ENCODE data around the gene NOTUM. TPM values are rescaled to one million over a fixed set of nuclear protein-coding genes. Genes with fewer than 3 reads are reported as not detected.

Gene NOTUM
- under 0.01 TPM for total RNA-seq

DNA sequence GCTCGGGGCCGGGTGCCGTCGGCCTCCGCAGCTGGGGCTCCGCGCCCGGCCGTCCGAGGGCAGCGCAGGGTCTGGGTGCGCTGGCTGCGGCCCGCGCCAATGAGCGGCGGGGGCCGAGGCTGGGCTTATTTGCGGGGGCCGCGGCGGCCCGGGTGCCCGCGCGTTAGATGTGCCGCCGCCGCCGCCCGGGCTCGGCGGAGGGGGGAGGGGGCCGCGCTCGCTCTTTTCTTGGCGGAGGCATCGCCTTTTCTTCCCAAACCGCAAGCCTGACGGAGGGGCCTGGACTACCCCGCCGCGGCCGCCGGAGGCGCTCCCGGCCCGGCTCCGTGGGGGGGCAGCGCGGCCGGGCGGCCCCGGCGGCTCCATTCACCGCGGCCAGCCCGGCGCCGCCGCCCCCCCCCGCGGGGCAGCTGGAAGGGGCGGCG, at the start of gene NOTUM:
Gene NOTUM (minus strand): TSS at position 101 of the 425 bp plus-strand sequence. CDS start 278 bp downstream, outside the sequence.
- no peak for FAIRE-seq
- peak in 1 of 2 donors; percentile 59 for DNase-seq (ENCODE audit: low spot score in 2 of 2)

DNA sequence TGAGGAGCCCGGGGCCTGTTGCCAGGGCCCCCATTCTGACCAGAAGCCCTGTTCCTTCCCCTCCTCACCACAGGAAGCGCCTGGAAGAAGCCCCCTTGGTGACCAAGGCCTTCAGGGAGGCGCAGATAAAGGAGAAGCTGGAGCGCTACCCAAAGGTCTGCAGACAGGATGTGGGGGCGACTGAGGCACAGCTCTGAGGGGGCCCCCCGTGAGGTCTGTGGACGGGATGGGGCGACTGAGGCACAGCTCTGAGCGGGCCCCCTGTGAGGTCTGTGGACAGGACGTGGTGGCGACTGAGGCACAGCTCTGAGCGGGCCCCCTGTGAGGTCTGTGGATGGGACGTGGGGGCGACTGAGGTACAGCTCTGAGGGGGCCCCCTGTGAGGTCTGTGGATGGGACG, 48.4 kb upstream of the NOTUM start:
- DNase-seq (ENCODE audit: low spot score in 2 of 2) = no peak

DNA sequence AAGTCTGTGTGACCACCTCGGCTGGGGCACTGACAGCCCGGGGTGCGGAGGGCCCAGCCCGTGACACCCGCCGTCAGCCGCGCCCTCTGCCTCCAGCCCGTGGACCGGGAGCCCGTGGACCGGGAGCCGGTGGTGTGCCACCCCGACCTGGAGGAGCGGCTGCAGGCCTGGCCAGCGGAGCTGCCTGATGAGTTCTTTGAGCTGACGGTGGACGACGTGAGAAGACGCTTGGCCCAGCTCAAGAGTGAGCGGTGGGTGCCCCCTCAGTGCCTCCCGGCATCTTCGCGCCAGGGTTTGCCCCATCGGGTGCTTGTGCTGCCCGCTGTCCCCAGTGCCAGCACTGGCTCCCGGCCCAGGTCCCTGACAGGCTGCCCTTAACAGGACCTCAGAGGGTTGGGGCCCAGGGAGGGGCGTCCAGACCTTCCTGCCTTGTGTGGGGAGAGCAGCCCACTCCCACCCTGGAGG, 48.0 kb upstream of the NOTUM start:
- no peak for DNase-seq (ENCODE audit: low spot score in 2 of 2)
- FAIRE-seq = no peak

More for the DNA sequence above, 48.4 kb upstream of the NOTUM start:
- FAIRE-seq = no peak

DNA sequence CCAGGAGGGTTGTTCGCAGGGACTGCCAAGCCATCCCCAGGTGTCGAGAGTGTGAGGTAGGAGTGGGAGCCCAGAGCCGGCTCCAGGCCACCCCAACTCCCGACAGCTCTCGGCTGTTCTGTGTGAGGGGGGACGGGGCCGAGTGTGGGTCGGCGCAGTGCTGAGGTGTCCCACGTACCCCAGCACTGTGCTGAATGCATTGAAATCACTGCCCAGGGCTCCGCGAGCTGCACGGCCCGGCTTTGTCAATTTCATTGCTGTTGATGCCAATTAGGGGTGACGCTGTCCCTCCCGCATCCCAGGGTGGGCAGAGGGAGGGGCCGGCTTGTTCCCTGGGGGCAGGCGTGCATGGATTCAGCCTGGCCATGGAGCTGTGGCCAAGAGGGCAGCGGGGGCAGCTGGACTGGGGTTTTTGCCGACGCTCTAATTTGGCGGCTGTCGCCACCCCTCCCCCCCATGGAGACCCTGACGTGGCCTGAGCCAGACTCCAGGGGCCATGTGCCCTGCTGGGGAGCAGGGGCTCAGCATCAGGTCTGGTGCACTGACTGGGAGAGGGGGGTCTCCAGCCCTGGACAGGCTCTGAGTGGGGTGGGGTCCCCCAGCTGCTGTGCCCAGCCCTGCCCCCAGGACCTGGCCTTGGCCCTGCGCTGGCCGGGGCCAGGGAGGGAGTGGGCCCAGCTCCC, 47.4 kb upstream of the NOTUM start:
- DNase-seq (ENCODE audit: low spot score in 2 of 2) (no peak), FAIRE-seq (no peak)

DNA sequence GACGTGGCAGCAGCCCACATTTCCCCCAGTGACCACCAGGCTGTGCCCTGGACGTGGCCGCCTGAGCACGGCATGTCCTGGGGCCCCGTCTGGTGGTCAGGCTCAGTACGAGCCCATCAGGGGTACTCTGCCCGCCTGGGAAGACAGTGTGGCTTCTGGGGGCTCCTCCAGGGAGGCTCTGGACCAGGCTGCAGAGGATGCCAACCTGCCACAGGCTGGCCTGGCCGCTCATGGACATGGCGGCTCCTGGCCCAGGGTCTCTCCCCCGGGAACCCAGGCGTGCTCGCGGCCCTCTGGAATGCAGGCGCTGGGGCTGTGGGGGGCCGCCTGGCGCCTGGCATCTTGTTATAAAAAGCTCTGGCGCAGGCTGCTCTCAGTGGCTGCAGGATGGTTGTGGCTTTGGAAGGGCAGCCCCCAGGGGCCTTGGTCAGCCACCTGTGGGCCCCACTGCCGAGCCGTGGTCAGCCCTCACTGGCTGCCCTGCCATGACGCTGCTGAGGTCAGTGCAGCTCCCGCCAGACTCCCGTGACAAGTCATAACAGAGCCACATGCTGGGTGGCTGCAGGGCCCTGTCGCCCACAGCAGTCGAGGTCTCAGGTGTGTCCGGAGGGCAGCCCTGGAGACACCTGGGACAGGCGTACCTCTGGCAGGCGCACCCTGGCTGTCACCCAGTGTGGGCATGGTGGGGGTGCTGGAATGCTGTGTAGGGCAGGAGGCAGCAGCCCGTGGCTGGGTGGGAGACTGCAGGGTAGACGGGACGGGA, 46.7 kb upstream of the NOTUM start:
- DNase-seq (ENCODE audit: low spot score in 2 of 2) = no peak
- no peak for FAIRE-seq

DNA sequence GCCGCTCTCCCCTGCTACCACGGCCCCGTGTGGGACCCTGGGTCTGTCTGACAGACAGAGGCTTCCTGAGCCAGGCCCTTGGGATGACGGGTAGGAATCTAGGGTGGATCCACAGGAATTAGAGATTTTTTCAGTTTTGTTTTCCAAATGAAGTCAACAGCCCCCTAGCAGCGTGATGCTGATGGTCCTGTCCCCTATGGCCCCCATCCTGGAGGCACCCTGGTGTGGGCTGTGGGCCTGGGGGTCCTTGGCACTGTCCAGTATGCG, 46.2 kb upstream of the NOTUM start:
- FAIRE-seq = no peak

DNA sequence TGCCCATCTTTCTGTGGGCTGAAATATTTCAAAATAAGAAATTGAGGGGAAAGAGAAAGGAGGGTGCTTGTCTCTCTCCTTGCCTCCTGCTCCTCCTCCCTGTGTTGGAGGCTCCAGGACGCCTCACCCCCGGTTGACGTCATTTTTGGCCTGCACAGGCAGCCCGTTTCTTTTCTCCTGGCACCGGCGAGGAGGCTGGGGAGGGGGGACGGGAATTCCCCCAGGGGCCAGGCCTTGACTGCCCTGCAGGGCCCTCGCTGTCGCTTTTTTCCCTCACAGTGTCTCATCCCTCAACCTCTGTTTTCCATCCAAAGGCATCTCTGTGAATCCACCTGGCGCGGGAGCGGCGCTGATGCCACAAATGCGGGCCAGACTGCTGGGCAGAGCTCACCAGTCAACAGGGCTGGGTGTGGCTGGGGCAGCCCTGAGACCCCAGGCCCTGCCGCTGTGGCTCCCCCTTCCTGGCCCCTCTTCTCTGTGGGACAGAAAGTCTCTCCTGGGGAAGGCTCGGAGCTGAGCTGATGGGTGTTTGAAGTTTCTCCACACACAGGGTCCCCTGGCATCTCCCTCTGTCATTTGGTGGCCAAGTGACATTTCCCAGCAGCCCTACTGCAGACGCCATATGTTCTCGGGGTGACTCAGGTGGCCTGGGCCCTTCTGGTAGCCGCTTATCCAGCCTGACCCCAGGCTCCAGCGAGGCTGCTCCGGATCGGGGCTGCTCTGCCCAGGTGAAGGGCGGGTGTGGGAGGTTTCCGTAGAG, 45.7 kb upstream of the NOTUM start:
- FAIRE-seq (no peak), DNase-seq (ENCODE audit: low spot score in 2 of 2) (no peak)

More for the DNA sequence above, 46.2 kb upstream of the NOTUM start:
- DNase-seq (ENCODE audit: low spot score in 2 of 2) = no peak

DNA sequence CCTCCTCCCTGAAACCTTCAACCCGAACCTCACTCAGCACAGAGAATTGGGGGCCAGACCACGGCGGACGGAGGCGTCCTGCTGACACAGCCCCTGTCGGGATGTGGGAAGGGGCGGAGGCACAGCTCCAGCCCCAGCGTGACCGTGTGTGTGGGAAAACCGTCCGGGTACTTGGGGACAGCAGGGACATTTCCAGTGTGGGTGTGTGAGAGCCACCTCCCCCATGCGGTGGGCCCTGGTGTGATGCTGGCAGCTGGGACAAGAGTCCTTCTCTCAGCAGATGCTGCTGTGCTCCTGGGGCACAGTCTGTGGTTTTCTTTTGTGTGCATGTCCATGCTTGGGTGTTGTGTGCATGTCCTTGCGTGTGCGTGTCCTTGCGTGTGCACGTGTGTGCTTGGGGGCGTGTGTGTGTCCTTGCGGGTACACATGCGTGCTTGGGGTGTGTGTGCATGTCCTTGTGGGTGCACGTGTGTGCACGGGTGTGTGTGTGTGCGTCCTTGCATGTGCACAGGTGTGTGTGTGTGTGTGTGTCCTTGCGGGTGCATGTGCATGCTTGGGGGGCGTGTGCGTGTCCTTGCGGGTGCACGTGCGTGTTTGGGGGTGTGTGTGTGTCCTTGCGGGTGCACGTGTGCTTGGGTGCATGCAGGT, 44.8 kb upstream of the NOTUM start:
- DNase-seq (ENCODE audit: low spot score in 2 of 2) = no peak
- FAIRE-seq = no peak

DNA sequence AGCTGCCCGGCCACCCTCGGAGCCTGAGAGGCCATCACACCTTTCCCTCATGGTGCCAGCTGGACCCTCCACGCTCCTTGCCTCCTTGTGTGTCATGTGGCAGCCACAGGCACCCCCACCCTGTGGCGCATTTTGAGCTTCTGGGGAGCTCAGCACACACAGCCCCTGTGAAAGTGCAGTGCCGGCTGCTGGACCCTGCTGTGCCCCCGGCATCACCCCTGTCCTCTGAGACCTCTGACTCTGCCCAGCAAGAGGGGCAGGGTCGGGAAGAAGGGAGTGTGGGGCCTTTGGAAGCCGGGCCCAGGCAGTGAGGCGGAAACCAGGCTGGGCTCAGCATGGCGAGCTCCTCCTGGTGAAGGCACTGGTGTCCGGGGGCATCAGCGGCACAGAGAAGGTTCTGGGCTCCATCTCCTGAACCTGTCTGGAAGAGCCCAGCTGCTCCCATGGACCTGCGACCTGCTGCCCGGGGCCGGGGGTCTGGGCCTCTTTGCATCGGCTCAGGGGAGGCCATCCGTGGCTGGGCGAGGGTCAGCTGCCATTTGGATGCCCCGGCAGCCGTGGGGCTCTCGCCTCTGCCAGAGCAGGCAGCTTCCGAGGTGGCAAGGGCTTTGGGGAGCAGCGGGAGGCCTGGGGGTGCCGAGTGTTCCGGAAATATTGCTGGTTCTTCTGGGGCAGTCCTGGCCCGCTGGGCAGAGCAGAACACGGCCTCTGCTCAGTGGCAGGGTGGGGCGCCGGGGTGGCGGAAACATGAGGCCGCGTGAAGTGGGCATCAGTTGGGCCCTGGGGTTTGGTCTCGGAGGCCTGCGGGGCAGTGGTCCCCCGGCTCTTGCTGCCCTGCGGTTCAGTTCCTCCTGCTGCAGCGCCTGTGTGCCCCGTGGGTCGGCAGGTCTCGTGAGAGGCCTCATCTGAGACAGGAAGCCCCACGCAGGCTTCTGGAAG, 43.8 kb upstream of the NOTUM start:
- no peak for FAIRE-seq

DNA sequence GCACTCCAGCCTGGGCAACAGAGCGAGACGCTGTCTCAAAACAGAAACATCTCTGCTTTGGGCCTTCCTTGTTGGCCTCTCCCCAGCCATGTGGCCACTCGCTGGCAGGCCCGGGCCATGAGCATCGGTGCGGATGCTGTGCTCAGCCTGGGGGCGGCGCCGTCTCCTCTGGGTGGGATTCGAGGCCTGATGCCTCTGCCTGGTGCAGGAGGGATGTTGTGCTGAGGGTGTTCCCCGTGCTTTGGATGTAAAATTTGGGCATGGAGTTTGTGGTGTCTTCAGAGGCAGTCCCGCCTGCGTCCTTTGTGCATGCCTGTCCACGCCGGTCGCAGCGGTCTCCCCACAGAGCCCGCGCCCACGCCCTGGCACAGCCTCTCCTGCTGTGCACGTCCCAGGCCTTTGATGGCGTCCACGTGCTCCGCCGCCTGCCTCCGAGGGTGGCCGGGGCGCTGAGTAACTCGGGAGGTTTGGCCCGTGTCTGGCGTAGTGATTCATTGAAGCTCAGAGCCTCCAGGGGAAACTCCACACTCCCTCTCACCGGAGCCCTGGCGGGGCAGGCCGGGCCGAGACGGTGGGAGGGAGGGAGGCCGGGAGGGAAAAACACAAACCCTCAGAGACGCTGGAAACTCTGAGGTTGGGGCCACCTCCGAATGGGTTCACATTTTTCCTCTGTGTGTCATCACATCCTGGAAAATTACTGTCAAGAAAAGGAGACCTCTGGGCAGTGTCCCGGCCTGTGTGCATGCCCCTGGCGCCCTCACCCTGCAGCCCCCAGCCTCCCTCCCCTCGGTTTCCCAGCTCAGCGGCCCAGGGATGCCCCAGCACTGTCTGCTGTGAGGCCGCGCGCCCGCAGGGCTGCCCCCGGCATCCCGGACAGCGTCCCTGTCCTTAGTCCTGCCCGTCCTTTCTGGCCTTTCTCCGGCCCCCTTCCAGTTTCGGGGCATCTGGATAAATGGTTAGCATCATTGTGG, 42.7 kb upstream of the NOTUM start:
- DNase-seq (ENCODE audit: low spot score in 2 of 2) = peak in 1 of 2 donors; percentile 64
- FAIRE-seq = no peak

More for the DNA sequence above, 43.8 kb upstream of the NOTUM start:
- DNase-seq (ENCODE audit: low spot score in 2 of 2) = no peak

DNA sequence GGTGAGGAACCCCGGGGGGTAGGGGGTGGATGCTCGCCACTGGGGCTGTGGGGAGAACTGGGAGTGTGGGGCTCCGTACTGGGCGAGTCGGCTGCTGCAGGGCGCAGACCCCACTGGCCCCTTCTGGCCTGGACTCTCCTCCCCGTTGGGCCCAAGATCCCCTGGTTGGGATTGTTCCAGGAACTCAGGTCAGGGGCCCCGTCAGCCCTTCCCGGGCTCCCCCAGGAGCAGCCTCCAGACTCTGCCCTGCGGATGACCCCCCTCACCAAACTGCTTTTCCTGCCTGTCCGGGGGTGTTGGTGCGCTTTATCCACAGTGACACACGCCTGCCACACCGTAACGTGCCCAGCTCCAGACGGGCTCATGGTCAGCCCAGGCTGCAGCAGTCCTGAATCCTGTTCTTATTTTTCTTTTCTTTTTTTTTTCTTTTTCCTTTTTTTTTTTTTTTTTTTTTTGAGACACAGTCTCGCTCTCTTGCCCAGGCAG, 40.6 kb upstream of the NOTUM start:
- FAIRE-seq = no peak
- DNase-seq (ENCODE audit: low spot score in 2 of 2) = no peak

DNA sequence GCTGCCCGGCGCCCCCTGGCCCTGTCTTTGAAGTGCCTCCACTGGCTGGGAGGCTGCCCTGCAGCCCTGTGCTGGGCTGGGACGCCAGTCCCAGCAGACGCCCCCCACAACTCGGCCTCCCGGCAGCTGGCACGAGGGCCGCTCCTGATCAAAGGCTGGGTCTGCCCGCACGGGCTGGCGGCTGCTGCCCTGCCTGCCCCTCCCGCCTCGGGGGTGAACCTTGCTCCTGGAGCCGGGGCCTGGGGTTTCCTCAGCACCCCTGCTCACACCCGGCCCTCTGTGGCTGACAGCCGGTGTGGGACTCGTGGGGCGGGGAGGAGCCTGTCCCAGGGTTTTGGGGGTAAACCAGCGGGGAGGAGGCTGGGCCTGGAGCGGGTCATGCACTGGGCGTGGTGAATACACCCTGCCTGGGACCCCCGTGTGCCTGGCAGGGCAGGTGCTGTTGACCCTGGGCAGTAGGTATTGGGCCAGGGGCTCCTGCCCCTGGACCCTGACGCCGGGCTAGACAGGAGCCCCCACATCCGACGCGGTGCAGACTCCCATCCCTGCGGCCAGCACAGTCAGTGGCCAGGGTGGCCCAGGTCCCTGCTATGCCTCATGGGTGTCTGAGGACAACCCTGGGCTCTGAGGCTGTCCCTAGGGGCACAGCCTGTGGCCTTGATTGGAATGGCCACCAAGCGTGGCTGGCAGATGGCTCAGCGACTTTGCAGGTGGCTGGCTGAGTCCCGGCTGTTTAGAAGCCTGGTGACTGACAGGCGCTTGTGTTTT, 40.0 kb upstream of the NOTUM start:
- no peak for FAIRE-seq
- DNase-seq (ENCODE audit: low spot score in 2 of 2) = no peak

DNA sequence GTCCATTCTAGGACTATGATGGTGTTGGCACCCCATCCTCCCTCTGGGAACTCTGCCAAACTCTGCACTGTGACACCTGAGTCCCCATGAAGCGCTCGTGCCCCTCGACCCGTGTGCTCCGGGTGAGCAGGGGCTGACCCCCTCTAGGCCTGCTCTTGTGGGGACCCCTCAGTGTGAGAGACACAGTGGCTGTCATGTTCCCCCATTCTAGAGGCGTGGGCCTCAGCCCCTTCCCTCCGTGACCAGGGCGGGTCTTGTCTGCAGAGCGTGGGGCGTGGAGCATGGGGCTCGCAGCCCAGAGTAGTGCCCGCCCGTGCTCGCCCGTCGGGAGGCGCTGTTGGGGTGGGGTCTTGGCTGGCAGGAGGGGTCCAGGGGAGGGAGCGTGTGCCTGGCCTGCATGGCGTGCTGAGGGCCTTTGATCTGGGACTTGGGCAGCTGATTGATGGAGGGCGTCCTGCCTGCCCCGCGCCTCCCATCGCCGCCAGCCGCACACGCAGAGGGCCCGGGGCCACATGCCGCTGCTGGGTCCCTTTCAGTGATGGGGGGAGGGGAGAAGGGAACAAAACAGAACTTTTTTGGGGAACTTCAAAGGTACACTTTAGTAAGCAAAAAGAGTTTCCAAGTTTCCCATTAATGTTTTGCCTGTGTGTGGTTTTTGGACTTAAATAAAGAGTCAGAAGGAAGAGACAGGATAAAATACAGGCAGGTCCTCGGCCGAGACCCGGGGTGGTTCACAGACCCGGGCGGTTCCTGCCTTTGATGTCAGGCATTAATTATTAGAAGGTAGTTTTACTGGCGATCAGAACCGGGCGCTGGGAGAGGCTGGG, 39.2 kb upstream of the NOTUM start:
- FAIRE-seq (no peak), DNase-seq (ENCODE audit: low spot score in 2 of 2) (no peak)

DNA sequence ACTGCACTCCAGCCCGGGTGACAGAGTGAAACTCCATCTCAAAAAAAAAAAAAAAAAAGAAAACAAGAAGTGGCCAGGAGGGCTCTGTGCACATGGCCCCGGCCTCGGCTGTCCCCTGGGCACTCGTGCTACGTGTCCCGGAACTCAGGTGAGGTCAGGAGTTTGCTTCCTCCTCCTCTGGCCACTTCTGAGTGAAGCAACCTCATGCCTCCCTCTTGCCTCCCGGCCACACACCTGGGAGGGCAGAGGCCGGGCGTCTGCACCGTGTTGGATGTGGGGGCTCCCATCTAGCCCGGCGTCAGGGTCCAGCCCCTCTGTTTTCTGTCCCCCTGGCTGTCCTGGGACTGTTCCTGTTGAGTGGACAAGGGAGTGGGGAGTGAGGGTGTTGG, 38.6 kb upstream of the NOTUM start:
- no peak for FAIRE-seq
- no peak for DNase-seq (ENCODE audit: low spot score in 2 of 2)

DNA sequence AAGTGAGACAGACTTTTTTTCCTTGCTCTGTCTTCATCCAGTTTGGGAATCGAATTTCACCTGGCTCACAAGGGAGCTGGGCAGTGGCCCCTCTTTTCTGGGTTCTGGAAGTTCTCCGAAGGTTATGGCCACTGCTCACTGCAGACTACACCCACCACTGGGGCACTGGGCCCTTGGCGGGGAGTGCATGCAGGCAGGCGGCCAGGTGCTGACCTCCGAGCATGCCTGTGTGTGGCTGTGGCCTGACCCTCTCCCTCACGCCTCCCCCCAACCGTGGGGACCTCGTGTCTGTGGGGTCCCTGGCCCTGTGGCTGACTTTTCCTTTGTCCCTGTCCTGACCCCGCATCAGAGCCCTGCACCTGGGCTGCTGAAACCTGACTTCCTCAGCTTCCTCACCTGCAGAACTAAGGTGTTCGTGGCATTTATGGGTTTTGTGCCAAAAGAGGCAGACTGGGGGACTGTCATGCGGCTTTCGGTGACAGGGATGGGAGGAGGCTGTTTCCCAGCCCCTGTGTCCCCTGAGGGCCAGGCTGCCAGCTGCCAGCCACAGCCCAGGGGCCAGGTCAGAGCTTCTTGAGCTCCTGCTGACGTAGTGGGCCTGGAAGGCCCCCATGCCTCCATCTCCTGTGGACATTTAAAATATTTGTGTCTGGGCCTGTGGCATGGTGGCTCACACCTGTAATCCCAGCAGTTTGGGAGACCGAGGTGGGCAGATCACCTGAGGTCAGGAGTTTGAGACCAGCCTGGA, 37.9 kb upstream of the NOTUM start:
- no peak for FAIRE-seq
- DNase-seq (ENCODE audit: low spot score in 2 of 2) = no peak

DNA sequence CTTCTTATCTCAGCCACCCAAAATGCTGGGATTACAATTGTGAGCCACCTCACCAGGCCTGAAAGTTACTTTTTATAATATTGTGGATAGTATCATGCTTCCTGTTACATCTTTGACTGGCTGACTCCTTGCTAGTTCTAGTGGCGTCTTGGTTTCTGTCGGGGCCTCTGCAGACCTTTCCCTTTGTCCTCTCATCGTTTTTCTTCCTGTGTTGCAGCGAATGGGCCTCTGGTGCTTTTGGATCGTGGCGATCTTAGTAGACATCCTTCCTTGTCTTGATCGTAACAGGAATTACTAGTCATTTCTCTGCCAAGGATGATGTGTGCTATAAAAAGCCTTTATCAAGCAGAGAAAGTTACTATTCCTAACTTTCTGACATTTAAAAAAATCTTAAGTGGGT, 37.2 kb upstream of the NOTUM start:
- FAIRE-seq (no peak), DNase-seq (ENCODE audit: low spot score in 2 of 2) (no peak)

All from frontal cortex (tissue), 4 donors.